Panc1 (cell line): ENCODE data around the gene SCAF4. TPM values are rescaled to one million over a fixed set of nuclear protein-coding genes. Genes with fewer than 3 reads are reported as not detected.

Source experiments
- ATAC-seq: fragments of 200-7000 bp; cut with Tn5 transposase; 2 replicates; pipeline ENCODE4 v1.9.1; 2020; ENCODE audit warnings: mild to moderate bottlenecking, moderate library complexity
- BruUV-seq: library from RNA; stranded (reverse); fragments of 400-500 nt; replicated peaks from 2 replicates; lab custom pipeline; 2021; lab: Mats Ljungman, UMichigan
- CTCF ChIA-PET: fragments of 300-600 bp; sonication (Branson Sonifier 250); formaldehyde crosslinking; loops from one replicate; lab custom pipeline; 2022; ENCODE audit warnings: antibody characterized with exemption; lab: Charles Lee
- POLR2A ChIA-PET: fragments of 300-600 bp; sonication (Branson Sonifier 250); formaldehyde crosslinking; loops from one replicate; lab custom pipeline; 2022; ENCODE audit warnings: antibody characterized with exemption; lab: Charles Lee
- DNase-seq: peaks from one replicate; pipeline ENCODE4 v3.0.0-alpha.2; 2010; ENCODE audit warnings: low read depth, low spot score
- H3K27ac ChIP-seq: 2 replicates; pipeline ENCODE4 v1.5.1; 2011; ENCODE audit warnings: mild to moderate bottlenecking, low read length, inconsistent platforms
- H3K27me3 ChIP-seq: fragments of 200-500 bp; sonication (Bioruptor generic); 2 replicates; pipeline ENCODE4 v1.6.0; 2014; ENCODE audit warnings: low read length, inconsistent platforms; ENCODE audit not compliant: control insufficient read depth, insufficient read depth
- H3K36me3 ChIP-seq: fragments of 200-500 bp; sonication (Bioruptor generic); 2 replicates; pipeline ENCODE4 v1.5.1; 2014; ENCODE audit warnings: inconsistent platforms, mild to moderate bottlenecking, low read length, moderate library complexity; ENCODE audit not compliant: control insufficient read depth, insufficient read depth
- H3K4me1 ChIP-seq: 2 replicates; pipeline ENCODE4 v1.5.1; 2011; ENCODE audit warnings: inconsistent platforms, mild to moderate bottlenecking, low read length, moderate library complexity; ENCODE audit not compliant: control insufficient read depth, insufficient read depth
- H3K4me3 ChIP-seq, 2 experiments: 2 replicates each; pipeline ENCODE4 v1.5.1; 2011 to 2012; ENCODE audit warnings: low read depth in 2 of 2, low read length in 2 of 2, mild to moderate bottlenecking in 2 of 2, inconsistent platforms in 1 of 2, moderate library complexity in 1 of 2
- H3K9me3 ChIP-seq: fragments of 200-500 bp; sonication (Bioruptor generic); 2 replicates; pipeline ENCODE4 v1.5.1; 2014; ENCODE audit warnings: low read depth, mild to moderate bottlenecking, inconsistent platforms, low read length, moderate library complexity; ENCODE audit not compliant: control insufficient read depth, insufficient read depth
- POLR2AphosphoS5 ChIP-seq: IDR thresholded peaks from 2 replicates; pipeline ENCODE4 v1.6.1; 2012; ENCODE audit warnings: mild to moderate bottlenecking, low read depth, low read length, moderate library complexity
- REST ChIP-seq, 2 experiments: IDR thresholded peaks; 2 replicates each; pipeline ENCODE4 v1.6.1; 2011 to 2012; ENCODE audit warnings: low read depth in 2 of 2, control low read depth in 1 of 2, low read length in 1 of 2, mild to moderate bottlenecking in 1 of 2, moderate library complexity in 1 of 2; ENCODE audit not compliant: insufficient read depth in 1 of 2
- SIN3A ChIP-seq: IDR thresholded peaks from 2 replicates; pipeline ENCODE4 v1.6.1; 2012; ENCODE audit warnings: low read depth, mild to moderate bottlenecking, low read length, moderate library complexity, borderline replicate concordance; ENCODE audit not compliant: insufficient read depth
- TCF7L2 ChIP-seq: IDR thresholded peaks from 2 replicates; pipeline ENCODE4 v1.6.1; 2011; ENCODE audit warnings: mild to moderate bottlenecking, low read depth, low read length, inconsistent platforms
- in situ Hi-C: cut with HindIII; loops from 2 replicates; pipeline ENCODE4 v1.10.0; 2016; ENCODE audit warnings: low sequenced_read_pairs, low pct_unique_long_range_greater_than_20kb
- intact Hi-C: fragments of 100-400 bp; cut with micrococcal nuclease; formaldehyde crosslinking; loops from one replicate; pipeline ENCODE4 v1.10.0; 2022; ENCODE audit not compliant: unreplicated experiment
- total RNA-seq: library from RNA; stranded (reverse); gene quantifications from one replicate; pipeline ENCODE4 v1.2.1, GENCODE V29; 2021; ENCODE audit not compliant: unreplicated experiment
- TF ChIP-seq, protein P1 (sequence below): fragments of 450-650 bp; IDR thresholded peaks from 2 replicates; pipeline ENCODE4 v1.5.1; 2017; ENCODE audit warnings: mild to moderate bottlenecking

SCAF4 gene
- total RNA-seq, 1 experiment from 2014 or later: 28.4 TPM

DNA sequence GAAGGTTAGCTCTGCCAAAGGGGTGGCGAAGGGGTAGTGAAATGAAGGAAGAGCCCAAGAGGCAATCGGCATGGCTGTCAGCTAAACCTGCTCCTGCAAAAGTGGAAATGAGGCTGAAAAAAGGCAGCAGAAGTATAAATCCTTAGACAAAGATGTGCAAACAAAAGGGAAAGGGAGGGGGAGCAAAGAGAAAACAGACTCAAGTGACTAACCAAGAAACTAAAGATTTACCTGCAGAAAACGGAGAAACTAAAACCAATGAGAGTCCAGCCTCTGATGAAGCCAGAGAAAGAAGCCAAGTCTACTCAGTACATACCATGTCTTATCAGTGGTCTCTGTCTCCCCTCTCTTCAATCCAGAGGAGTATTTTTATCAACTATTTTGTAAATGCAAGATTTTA is 25.4 kb downstream of the SCAF4 start:
- DNase-seq (no peak), ATAC-seq (no peak)
- intact Hi-C loops (no loop called here), in situ Hi-C loops (no loop called here)
- no peak overlapping the region for H3K4me3 ChIP-seq
- TF ChIP-seq POLR2AphosphoS5 (no peak), SIN3A (no peak), REST (IDR thresholded peaks at IDR 0.05; ENCODE audit: insufficient read depth in 1 of 2, low read depth in 2 of 2, low read length in 1 of 2) (no peak), TCF7L2 (no peak)
- TF ChIP-seq, protein P1, sequence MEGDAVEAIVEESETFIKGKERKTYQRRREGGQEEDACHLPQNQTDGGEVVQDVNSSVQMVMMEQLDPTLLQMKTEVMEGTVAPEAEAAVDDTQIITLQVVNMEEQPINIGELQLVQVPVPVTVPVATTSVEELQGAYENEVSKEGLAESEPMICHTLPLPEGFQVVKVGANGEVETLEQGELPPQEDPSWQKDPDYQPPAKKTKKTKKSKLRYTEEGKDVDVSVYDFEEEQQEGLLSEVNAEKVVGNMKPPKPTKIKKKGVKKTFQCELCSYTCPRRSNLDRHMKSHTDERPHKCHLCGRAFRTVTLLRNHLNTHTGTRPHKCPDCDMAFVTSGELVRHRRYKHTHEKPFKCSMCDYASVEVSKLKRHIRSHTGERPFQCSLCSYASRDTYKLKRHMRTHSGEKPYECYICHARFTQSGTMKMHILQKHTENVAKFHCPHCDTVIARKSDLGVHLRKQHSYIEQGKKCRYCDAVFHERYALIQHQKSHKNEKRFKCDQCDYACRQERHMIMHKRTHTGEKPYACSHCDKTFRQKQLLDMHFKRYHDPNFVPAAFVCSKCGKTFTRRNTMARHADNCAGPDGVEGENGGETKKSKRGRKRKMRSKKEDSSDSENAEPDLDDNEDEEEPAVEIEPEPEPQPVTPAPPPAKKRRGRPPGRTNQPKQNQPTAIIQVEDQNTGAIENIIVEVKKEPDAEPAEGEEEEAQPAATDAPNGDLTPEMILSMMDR: no peak
- ChIA-PET POLR2A (no interaction called here), CTCF (interaction anchor here (0.6 kb wide), 1 partner anchor 894 kb away, joined by 7 read pairs; no protein-coding TSS in a partner anchor)
- H3K27ac ChIP-seq: no peak overlapping the region
- H3K4me1 ChIP-seq: peaks cover 4% of the 10 kb centered on the region; the same call in 1 of the 2 replicates
- no peaks in the 10 kb centered on the region for H3K27me3 ChIP-seq
- no TSS peak for BruUV-seq
- peaks cover 12% of the 10 kb centered on the region for H3K36me3 ChIP-seq
- H3K9me3 ChIP-seq: no peaks in the 10 kb centered on the region

- no TSS peak for BruUV-seq
- Histone ChIP-seq H3K27me3 (no peaks in the 10 kb centered on the region), H3K9me3 (no peaks in the 10 kb centered on the region), H3K4me3 (no peak overlapping the region), H3K27ac (no peak overlapping the region), H3K36me3 (peaks cover 39% of the 10 kb centered on the region), H3K4me1 (no peaks in the 10 kb centered on the region)
- intact Hi-C loops (no loop called here), in situ Hi-C loops (no loop called here)
- DNase-seq (no peak), ATAC-seq (no peak)
- TF ChIP-seq, protein P1: no peak
- TF ChIP-seq TCF7L2 (no peak), POLR2AphosphoS5 (no peak), SIN3A (no peak), REST (IDR thresholded peaks at IDR 0.05; ENCODE audit: insufficient read depth in 1 of 2, low read depth in 2 of 2, low read length in 1 of 2) (no peak)
- ChIA-PET POLR2A (no interaction called here), CTCF (no interaction called here)
Observed at GRCh38 chr21:31700040-31700439, 31.9 kb downstream of the SCAF4 start.
